GM21367 (cell line): ENCODE results near the gene SHKBP1.
"Not testable (repeated sequence)": the region's sequence is repeated elsewhere in the genome, so short reads cannot be mapped to it uniquely, and the experiment has no call there.

ENCODE experiments used
- ATAC-seq: cut with Tn5 transposase; IDR thresholded peaks from one replicate; pipeline ENCODE4 v1.9.1; 2021; ENCODE audit not compliant: unreplicated experiment

The SHKBP1 gene

DNA sequence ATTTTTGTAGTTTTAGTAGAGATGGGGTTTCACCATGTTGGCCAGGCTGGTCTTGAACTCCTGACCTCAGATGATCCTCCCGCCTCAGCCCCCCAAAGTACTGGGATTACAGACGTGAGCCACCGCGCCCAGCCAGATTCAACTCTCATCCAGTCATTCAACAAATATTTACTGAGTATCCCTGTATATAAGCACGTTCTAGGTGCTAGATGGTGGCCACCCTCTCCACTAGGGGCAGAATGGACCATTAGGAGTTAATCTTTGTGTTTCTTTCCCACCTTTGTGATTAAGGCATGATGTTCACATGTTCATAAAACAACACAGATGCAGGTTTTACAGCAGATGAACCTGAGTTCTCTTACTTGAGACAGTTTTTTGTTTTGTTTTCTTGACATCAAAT is 7.3 kb downstream of the SHKBP1 start:
- no peak for ATAC-seq

DNA sequence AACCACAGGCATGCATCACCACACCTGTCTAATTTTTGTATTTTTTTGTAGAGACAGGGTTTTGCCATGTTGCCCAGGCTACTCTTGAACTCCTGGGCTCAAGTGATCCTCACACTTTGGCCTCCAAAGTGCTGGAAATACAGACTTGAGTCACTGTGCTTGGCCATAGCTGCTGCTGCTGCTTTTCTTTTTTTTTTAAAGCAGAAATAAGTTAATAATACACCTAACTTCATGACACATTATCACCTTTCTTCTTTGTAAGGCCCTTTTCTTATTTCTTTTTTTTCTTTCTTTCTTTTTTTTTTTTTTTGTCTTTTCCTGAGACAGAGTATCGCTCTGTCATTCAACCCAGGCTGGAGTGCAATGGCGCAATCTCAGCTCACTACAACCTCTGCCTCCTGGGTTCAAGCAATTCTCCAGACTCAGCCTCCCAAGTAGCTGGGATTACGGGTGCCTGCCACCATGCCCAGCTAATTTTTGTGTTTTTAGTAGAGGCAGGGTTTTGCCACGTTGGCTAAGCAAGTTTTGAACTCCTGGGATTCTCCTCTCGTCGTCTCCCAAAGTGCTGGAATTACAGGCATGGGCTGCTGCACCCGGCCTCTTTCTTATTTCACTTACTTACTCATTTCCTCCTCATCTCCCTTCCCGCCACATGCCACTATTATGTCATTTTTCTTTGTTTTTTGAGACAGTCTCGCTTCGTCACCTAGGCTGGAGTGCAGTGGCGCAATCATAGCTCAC is 8.7 kb downstream of the SHKBP1 start:
- no peak for ATAC-seq

GRCh38 chr19:40585982-40586422 is 9.3 kb downstream of the SHKBP1 start:
- ATAC-seq: no peak

GRCh38 chr19:40586611-40587010 is 9.9 kb downstream of the SHKBP1 start:
- ATAC-seq: no peak

GRCh38 chr19:40588110-40588854 is 11.6 kb downstream of the SHKBP1 start:
- ATAC-seq: no peak

GRCh38 chr19:40588926-40589569 is 12.4 kb downstream of the SHKBP1 start:
- no peak for ATAC-seq

DNA sequence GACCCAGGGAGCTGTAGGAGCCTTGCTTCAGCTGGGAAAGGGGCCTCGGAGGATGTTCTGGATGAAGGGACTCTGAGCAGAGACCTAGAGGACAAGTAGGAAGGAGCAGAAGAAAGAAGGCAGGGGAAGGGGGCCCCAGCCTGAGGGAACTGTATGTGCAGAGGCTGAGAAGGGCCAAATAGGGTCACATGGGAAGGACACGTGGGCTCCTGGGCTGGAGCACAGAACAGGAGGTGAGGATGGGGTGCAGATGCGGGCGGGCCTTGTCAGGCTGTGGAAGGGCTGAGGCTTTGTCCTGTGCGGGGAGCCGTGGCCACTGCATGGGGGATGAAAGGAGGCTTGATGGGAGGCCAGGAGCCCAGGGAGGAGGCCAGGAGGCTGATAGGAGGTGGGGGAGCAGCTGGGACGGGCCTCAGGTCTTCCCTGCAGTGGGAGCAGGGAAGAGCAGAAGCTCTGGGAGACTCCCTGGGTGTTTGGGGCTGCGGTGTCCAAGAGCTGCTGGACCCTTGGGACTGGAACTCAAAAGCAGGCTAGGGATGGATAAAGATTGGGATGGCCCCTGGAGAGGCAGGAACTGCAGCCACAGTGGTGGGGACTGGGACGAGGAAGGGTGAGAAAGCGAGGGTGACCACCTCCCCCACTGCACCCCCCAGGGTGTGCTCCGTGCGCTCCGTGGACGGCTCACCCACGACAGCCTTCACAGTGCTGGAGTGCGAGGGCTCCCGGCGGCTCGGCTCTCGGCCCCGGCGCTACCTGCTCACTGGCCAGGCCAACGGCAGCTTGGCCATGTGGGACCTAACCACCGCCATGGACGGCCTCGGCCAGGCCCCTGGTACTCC is 13.1 kb downstream of the SHKBP1 start:
- no peak for ATAC-seq

DNA sequence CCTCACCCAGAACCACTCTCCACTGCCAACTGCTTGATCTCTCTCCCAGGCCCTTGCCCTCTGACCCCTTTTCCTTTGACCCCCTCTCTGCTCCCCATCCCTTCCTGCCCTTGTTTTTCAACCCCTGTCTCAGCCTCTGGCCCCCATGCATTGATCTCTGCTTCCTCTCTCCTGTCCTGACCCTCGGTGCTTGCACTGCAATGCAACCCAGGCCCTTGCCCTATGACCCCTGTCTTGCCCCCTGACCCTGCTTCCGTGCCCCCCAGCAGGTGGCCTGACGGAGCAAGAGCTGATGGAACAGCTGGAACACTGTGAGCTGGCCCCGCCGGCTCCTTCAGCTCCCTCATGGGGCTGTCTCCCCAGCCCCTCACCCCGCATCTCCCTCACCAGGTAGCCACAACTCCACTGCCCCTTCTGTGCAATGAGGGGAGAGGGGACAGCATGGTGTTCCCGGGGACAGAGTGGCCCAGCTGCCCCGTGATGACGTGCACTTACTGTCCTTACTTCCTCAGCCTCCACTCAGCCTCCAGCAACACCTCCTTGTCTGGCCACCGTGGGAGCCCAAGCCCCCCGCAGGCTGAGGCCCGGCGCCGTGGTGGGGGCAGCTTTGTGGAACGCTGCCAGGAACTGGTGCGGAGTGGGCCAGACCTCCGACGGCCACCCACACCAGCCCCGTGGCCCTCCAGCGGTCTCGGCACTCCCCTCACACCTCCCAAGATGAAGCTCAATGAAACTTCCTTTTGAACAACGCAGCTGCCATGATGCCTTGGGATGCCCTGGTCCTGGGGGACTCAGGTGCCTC is 14.0 kb downstream of the SHKBP1 start:
- no peak for ATAC-seq

DNA sequence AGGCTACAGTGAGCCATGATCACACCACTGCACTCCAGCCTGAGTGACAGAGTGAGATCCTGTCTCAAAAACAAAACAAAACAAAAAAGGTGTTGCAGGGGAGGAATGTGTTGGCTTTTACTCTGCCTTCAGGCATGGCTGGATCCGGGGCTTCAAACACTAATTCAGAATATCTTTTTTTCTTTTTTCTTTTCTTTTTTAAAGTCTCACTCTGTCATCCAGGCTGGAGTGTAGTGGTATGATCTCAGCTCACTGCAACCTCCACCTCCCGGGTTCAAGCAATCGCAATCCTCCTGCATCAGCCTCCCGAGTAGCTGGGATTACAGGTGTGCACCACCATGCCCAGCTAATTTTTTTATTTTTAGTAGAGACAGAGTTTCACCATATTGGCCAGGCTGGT is 15.1 kb downstream of the SHKBP1 start:
- not testable (repeated sequence) for ATAC-seq

- ATAC-seq: no peak
Measured at GRCh38 chr19:40592170-40592569, 15.5 kb downstream of the SHKBP1 start.

DNA sequence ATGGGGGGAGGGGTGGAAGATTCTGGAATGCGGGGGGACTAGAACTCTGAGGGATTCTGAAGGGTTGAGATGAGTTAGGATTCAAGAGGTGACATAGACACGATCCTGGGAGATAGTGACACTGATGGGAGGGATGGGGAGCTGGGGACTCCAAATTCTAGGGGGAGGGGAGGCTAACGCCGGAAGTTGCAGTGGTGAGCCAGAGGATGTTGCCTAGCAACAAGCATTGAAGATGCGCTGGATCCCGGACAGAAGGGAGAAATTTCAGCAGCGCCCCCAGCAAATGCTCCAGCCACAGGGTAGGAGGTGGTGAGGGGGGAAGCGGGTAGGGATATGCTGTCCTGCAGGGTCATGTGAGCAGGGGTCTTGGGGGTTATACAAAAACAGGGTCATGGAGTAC is 17.6 kb downstream of the SHKBP1 start:
- no peak for ATAC-seq

GRCh38 chr19:40594657-40595091 is 18.0 kb downstream of the SHKBP1 start:
- ATAC-seq: no peak

DNA sequence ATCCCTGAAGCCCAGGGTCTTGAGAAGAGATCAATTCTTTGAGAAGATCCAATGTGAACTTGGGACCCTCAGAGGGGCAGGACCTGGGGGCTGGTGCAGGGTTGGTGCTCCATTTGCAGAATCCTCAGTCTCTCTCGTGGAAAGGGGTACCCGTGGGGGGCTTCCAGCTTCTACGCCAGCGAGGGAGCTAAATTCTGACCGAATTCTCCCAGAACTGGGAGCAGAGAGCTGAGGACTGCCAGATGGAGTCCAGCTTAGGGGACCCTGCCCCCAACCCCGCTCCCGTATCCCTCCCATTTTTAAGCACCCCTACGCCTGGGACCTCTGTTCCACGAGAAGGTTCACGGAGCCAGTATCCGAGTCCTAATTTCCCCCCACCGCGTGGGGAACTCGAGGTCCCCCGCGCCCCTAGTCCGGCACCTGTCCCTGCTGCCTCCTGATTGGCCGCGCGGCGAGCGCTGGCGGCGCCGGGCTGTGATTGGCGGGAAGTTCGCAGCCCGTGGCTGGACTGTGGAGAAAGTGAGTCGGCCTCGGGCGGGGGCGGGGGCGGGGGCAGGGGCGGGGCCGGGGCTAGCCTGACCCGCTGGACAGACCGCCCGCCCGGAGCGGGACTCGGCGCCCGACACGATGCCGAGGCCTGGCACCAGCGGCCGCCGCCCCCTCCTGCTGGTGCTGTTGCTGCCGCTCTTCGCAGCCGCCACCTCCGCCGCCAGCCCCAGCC is 20.1 kb downstream of the SHKBP1 start:
- ATAC-seq: no peak

DNA sequence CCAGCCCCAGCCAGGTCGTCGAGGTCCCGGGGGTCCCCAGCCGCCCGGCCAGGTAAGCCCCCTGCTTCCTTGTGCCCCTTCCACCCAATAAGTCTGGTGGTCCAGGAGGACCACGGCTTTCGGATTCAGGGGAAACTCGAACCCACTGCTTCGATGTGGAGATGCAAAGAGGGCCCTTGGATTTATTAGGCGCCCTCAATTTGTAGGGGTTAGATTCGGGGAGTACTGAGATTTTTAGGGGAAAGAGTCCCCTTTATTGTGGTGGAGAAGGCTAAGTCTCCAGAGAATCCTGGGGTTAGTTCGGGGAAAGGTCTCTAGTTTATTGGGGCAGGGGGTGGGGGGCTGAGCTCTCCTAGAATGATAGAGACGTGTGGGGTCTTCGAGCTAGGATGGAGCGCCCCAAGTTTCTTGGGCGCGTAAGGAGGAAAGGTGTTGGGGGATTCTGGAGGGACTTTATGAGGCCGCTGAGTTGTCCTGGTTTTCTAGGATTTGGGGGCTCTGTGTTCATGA is 20.7 kb downstream of the SHKBP1 start:
- no peak for ATAC-seq

DNA sequence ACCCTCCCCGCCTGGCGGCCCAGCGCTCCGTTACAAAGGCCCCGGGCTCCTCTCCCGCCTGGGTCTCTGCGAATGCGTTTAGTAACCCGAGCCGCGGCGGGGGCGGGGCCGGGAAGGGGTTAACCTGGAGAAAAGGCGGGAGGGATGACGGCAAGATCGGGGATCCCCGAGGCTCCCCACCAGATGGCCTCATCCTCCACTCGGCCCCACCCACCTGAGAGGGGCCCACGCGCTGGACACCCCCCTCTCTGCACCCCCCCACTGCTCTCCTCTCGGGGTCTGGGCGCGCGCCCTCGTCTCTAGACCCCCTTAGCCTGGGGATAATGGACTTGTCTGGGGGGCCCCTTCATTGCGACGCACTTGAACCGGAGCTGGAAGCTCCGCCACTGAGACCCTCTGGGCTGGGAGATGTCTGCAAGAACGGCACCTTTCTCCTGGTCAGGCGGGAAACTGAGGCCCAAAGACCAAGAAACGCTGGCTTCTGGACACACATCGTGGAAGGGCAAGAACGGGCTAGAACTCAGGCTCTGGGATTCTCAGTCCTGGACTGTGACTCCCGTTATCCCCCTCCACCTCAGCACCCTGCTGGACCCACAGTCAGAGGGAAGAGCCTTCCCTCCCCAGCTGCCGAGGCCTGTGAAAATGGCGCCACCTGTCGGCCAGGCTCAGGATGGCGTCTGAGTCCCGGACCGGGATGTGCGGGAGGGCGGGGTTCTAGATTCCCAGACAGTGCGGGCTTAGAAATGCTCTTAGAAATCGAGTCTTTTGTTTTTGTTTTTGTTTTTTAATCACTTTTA is 21.6 kb downstream of the SHKBP1 start:
- no peak for ATAC-seq

DNA sequence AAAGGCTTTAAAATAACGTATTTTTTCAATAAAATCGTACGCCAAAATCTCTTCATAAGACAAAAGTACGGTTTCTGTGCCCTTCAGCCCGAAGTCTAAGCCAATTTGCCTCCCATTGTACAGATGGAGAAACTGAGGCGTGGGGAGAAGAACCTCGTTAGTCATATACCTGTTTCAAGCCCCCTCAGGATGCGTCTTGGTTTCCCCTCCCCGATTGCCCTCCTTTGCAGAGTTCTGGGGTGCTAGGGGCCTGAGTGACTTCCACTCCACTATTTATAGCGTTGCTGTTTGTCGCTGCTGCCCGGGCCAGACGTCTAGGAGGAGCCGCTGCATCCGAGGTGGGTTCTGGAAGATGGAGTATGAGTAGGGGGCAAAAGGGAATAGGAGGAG is 22.2 kb downstream of the SHKBP1 start:
- no peak for ATAC-seq

DNA sequence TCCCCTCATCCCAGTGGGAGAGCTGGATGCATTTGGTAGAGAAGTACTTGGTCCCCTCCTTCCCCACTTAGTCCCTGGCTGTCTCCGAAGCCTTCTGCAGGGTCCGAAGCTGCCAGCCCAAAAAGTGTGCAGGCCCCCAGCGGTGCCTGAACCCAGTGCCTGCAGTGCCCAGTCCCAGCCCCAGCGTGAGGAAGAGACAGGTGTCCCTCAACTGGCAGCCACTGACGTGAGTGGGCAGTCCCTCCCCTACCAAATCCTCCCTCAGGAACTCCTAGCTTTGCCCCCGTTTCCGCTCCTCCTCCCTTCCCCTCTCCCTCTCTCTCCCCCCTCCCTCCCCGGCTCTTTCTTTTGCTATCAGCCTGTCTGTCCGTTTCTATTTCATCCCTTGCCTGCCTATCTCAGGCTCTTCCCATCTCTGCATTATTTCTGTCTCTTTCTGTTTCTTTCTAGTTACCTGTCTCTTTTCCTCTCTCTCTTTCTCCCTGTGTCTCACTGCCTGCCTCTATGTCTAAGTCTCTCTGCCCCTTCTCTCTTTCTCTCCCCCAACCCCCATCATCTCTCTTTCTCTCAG is 22.7 kb downstream of the SHKBP1 start:
- no peak for ATAC-seq

DNA sequence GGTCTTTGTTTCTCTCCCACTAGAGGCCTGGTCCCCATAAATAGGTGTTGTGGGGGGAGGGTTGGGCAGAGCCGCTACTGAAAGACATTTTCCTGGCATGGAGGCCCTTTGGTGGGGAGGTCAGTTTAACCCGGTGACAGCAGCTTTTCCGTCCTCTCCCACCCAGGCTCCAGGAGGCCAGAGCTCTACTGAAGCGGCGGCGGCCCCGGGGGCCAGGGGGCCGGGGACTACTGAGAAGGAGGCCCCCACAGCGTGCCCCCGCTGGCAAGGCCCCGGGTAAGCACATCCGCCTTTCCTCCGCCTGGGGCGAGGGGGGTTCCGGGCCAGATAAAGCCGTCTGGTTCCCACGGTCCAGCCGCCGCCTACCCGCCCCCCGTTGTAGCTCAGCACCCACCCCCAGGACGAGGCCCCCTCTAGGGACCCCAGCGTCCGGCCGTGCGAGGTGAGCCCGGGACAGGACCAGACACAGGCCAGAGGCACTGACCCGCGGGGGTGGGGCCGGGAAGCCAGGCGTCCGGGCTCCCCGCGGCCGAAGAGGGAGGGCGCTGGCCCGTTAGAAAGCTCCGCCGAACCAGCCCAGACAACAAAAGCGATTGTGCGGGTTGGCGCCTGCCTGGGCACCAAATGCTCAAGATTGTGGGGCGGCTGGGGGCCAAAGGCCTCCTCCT is 23.4 kb downstream of the SHKBP1 start:
- no peak for ATAC-seq
